WTC11 (cell line): Measurements from ENCODE around the gene SMURF1. TPM values are rescaled to one million over a fixed set of nuclear protein-coding genes. Genes with fewer than 3 reads are reported as not detected.

Source experiments
- ATAC-seq: fragments of 200-7000 bp; cut with Tn5 transposase; 2 replicates; pipeline ENCODE4 v1.10.0; 2021; ENCODE audit warnings: mild to moderate bottlenecking, moderate library complexity
- CTCF ChIA-PET: fragments of 300-600 bp; sonication (Branson Sonifier 250); formaldehyde crosslinking; loops from one replicate; lab custom pipeline; 2021; ENCODE audit warnings: antibody characterized with exemption; lab: Charles Lee
- POLR2A ChIA-PET: fragments of 350-600 bp; sonication (Branson Sonifier 250); formaldehyde crosslinking; loops from one replicate; lab custom pipeline; 2021; ENCODE audit warnings: antibody characterized with exemption; lab: Charles Lee
- DNase-seq: peaks from one replicate; pipeline ENCODE4 v3.0.0; 2021; ENCODE audit warnings: low spot score
- H3K27ac Mint-ChIP-seq: 2 replicates; pipeline ENCODE4 v1.8.0; 2021; ENCODE audit warnings: mixed read lengths
- H3K27me3 Mint-ChIP-seq: 2 replicates; pipeline ENCODE4 v1.8.0; 2021; ENCODE audit warnings: low read depth, mild to moderate bottlenecking, moderate library complexity, mixed read lengths
- H3K36me3 Mint-ChIP-seq: 2 replicates; pipeline ENCODE4 v1.8.0; 2021; ENCODE audit warnings: mixed read lengths
- H3K4me1 Mint-ChIP-seq: 2 replicates; pipeline ENCODE4 v1.8.0; 2022; ENCODE audit warnings: mixed read lengths
- H3K4me3 Mint-ChIP-seq: 2 replicates; pipeline ENCODE4 v1.8.0; 2021; ENCODE audit warnings: mild to moderate bottlenecking, moderate library complexity, mixed read lengths
- H3K9me3 Mint-ChIP-seq: 2 replicates; pipeline ENCODE4 v1.8.0; 2021; ENCODE audit warnings: mixed read lengths
- ESRRA ChIP-seq: sonication (generic); formaldehyde crosslinking; IDR thresholded peaks from 2 replicates; pipeline ENCODE4 v1.8.1; 2022; ENCODE audit warnings: mild to moderate bottlenecking, missing genetic modification reagents, borderline replicate concordance
- IRF2 ChIP-seq: sonication (generic); formaldehyde crosslinking; IDR thresholded peaks from 2 replicates; pipeline ENCODE4 v1.8.0; 2022; ENCODE audit warnings: low read depth, missing genetic modification reagents, borderline replicate concordance
- KAT7 ChIP-seq: sonication (generic); formaldehyde crosslinking; IDR thresholded peaks from 2 replicates; pipeline ENCODE4 v1.8.1; 2023; ENCODE audit warnings: missing genetic modification reagents, mild to moderate bottlenecking, borderline replicate concordance
- MYBL2 ChIP-seq: sonication (generic); formaldehyde crosslinking; IDR thresholded peaks from 2 replicates; pipeline ENCODE4 v1.8.1; 2023; ENCODE audit warnings: mild to moderate bottlenecking, moderate library complexity, missing genetic modification reagents
- NFE2L1 ChIP-seq: sonication (generic); formaldehyde crosslinking; IDR thresholded peaks from 2 replicates; pipeline ENCODE4 v1.8.1; 2023; ENCODE audit warnings: missing genetic modification reagents
- NR3C1 ChIP-seq: sonication (generic); formaldehyde crosslinking; conservative IDR thresholded peaks from 2 replicates; pipeline ENCODE4 v1.8.1; 2023; ENCODE audit warnings: low read depth, mild to moderate bottlenecking, missing genetic modification reagents
- SMAD3 ChIP-seq: sonication (generic); formaldehyde crosslinking; IDR thresholded peaks from 2 replicates; pipeline ENCODE4 v1.8.0; 2022; ENCODE audit warnings: missing genetic modification reagents, mild to moderate bottlenecking, borderline replicate concordance
- SP1 ChIP-seq: sonication (generic); formaldehyde crosslinking; conservative IDR thresholded peaks from 2 replicates; pipeline ENCODE4 v1.8.1; 2022; ENCODE audit warnings: missing genetic modification reagents
- TEAD1 ChIP-seq: sonication (generic); formaldehyde crosslinking; IDR thresholded peaks from 2 replicates; pipeline ENCODE4 v1.8.0; 2022; ENCODE audit warnings: mild to moderate bottlenecking, missing genetic modification reagents
- TP53 ChIP-seq: sonication (generic); formaldehyde crosslinking; IDR thresholded peaks from 2 replicates; pipeline ENCODE4 v1.8.1; 2023; ENCODE audit warnings: mild to moderate bottlenecking, missing genetic modification reagents
- ZNF423 ChIP-seq: fragments of 250-450 bp; sonication (Bioruptor Pico); IDR thresholded peaks from 2 replicates; pipeline ENCODE4 v2.1.2; 2022; ENCODE audit warnings: mild to moderate bottlenecking, moderate library complexity
- total RNA-seq: library from RNA; stranded (reverse); gene quantifications from 3 replicates; pipeline ENCODE4 v1.2.3, GENCODE V29; 2021
- TF ChIP-seq, protein P1 (sequence below): sonication (generic); formaldehyde crosslinking; IDR thresholded peaks from 2 replicates; pipeline ENCODE4 v1.8.0; 2022; ENCODE audit warnings: missing genetic modification reagents
- TF ChIP-seq, protein P2 (sequence below): sonication (generic); formaldehyde crosslinking; IDR thresholded peaks from 2 replicates; pipeline ENCODE4 v1.8.1; 2022; ENCODE audit warnings: mild to moderate bottlenecking, moderate library complexity, missing genetic modification reagents
- TF ChIP-seq, protein P3 (sequence below): sonication (generic); formaldehyde crosslinking; IDR thresholded peaks from 2 replicates; pipeline ENCODE4 v1.8.1; 2023; ENCODE audit warnings: mild to moderate bottlenecking, missing genetic modification reagents, borderline replicate concordance
- TF ChIP-seq, protein P4 (sequence below): sonication (generic); formaldehyde crosslinking; conservative IDR thresholded peaks from 2 replicates; pipeline ENCODE4 v1.8.1; 2023; ENCODE audit warnings: mild to moderate bottlenecking, low read depth, missing genetic modification reagents, moderate library complexity
- TF ChIP-seq, protein P5 (sequence below): sonication (generic); formaldehyde crosslinking; IDR thresholded peaks from 2 replicates; pipeline ENCODE4 v1.8.1; 2022; ENCODE audit warnings: low read depth, missing genetic modification reagents, borderline replicate concordance
- TF ChIP-seq, protein P6 (sequence below): sonication (generic); formaldehyde crosslinking; IDR thresholded peaks from 2 replicates; pipeline ENCODE4 v1.8.1; 2023; ENCODE audit warnings: mild to moderate bottlenecking, moderate library complexity, missing genetic modification reagents
- TF ChIP-seq, protein P7 (sequence below): fragments of 250-450 bp; sonication (Bioruptor Pico); IDR thresholded peaks from 2 replicates; pipeline ENCODE4 v2.1.2; 2022; ENCODE audit warnings: mild to moderate bottlenecking, moderate library complexity

SMURF1 gene
- total RNA-seq, 1 experiment from 2014 or later, result 23.2 TPM

DNA sequence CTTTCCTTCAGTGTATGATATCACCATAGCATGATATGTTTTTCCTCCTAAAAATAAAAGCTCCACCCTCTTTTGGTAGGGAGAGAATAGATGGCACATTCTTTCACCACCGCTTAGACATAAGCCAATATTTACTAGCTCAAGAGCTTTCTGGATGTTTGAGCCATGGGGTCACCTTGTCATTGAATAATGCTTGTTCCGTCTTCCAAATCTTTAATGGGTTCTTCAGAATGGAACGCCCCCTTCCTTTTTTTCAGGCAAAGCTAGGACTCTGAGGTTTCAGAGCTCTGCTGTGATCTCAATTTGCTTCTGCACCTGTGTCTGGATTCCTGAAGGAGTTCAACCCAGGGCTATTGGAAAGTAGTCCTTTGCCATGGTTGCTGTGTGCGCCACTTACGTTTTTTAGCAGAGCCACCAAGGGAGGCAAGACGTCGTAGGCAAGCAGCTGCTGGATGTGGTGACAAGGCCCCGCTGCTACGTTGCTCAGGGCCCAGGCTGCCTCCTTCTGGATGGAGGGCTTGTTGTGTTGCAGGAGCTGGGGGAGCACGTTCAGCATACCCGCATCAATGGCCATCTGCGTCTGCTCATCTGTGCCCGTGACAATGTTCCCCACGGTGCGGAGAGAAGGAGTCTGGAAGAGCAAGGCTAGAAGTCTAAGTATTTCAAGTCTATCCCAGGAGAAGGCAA lies 40.8 kb upstream of the SMURF1 start:
- Mint-ChIP-seq H3K4me3 (no peak overlapping the region), H3K9me3 (peaks cover 5% of the 10 kb centered on the region), H3K4me1 (peaks cover 3% of the 10 kb centered on the region; the same call in 1 of the 2 replicates), H3K27me3 (no peaks in the 10 kb centered on the region), H3K27ac (no peak overlapping the region), H3K36me3 (no peaks in the 10 kb centered on the region)
- ChIA-PET CTCF (interaction anchor here (0.7 to 1.4 kb wide), 6 partner anchors 10 to 765 kb away, joined by 3 to 6 read pairs (median 4); no protein-coding TSS in a partner anchor), POLR2A (interaction anchor here (0.5 to 0.8 kb wide), 2 partner anchors 148 to 160 kb away, joined by 3 read pairs; no protein-coding TSS in a partner anchor)
- no peak for TF ChIP-seq IRF2 (CRISPR knock-in tag)
- TF ChIP-seq NFE2L1, result no peak
- TF ChIP-seq, protein P1, sequence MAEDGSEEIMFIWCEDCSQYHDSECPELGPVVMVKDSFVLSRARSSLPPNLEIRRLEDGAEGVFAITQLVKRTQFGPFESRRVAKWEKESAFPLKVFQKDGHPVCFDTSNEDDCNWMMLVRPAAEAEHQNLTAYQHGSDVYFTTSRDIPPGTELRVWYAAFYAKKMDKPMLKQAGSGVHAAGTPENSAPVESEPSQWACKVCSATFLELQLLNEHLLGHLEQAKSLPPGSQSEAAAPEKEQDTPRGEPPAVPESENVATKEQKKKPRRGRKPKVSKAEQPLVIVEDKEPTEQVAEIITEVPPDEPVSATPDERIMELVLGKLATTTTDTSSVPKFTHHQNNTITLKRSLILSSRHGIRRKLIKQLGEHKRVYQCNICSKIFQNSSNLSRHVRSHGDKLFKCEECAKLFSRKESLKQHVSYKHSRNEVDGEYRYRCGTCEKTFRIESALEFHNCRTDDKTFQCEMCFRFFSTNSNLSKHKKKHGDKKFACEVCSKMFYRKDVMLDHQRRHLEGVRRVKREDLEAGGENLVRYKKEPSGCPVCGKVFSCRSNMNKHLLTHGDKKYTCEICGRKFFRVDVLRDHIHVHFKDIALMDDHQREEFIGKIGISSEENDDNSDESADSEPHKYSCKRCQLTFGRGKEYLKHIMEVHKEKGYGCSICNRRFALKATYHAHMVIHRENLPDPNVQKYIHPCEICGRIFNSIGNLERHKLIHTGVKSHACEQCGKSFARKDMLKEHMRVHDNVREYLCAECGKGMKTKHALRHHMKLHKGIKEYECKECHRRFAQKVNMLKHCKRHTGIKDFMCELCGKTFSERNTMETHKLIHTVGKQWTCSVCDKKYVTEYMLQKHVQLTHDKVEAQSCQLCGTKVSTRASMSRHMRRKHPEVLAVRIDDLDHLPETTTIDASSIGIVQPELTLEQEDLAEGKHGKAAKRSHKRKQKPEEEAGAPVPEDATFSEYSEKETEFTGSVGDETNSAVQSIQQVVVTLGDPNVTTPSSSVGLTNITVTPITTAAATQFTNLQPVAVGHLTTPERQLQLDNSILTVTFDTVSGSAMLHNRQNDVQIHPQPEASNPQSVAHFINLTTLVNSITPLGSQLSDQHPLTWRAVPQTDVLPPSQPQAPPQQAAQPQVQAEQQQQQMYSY (CRISPR knock-in tag), result no peak
- TF ChIP-seq SP1 (CRISPR knock-in tag), result no peak
- TF ChIP-seq, protein P2, sequence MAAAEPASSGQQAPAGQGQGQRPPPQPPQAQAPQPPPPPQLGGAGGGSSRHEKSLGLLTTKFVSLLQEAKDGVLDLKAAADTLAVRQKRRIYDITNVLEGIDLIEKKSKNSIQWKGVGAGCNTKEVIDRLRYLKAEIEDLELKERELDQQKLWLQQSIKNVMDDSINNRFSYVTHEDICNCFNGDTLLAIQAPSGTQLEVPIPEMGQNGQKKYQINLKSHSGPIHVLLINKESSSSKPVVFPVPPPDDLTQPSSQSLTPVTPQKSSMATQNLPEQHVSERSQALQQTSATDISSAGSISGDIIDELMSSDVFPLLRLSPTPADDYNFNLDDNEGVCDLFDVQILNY, result no peak
- TF ChIP-seq TEAD1 (CRISPR knock-in tag), result no peak
- TF ChIP-seq ZNF423, result no peak
- TF ChIP-seq, protein P3, sequence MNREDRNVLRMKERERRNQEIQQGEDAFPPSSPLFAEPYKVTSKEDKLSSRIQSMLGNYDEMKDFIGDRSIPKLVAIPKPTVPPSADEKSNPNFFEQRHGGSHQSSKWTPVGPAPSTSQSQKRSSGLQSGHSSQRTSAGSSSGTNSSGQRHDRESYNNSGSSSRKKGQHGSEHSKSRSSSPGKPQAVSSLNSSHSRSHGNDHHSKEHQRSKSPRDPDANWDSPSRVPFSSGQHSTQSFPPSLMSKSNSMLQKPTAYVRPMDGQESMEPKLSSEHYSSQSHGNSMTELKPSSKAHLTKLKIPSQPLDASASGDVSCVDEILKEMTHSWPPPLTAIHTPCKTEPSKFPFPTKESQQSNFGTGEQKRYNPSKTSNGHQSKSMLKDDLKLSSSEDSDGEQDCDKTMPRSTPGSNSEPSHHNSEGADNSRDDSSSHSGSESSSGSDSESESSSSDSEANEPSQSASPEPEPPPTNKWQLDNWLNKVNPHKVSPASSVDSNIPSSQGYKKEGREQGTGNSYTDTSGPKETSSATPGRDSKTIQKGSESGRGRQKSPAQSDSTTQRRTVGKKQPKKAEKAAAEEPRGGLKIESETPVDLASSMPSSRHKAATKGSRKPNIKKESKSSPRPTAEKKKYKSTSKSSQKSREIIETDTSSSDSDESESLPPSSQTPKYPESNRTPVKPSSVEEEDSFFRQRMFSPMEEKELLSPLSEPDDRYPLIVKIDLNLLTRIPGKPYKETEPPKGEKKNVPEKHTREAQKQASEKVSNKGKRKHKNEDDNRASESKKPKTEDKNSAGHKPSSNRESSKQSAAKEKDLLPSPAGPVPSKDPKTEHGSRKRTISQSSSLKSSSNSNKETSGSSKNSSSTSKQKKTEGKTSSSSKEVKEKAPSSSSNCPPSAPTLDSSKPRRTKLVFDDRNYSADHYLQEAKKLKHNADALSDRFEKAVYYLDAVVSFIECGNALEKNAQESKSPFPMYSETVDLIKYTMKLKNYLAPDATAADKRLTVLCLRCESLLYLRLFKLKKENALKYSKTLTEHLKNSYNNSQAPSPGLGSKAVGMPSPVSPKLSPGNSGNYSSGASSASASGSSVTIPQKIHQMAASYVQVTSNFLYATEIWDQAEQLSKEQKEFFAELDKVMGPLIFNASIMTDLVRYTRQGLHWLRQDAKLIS (CRISPR knock-in tag), result no peak
- TF ChIP-seq, protein P4, sequence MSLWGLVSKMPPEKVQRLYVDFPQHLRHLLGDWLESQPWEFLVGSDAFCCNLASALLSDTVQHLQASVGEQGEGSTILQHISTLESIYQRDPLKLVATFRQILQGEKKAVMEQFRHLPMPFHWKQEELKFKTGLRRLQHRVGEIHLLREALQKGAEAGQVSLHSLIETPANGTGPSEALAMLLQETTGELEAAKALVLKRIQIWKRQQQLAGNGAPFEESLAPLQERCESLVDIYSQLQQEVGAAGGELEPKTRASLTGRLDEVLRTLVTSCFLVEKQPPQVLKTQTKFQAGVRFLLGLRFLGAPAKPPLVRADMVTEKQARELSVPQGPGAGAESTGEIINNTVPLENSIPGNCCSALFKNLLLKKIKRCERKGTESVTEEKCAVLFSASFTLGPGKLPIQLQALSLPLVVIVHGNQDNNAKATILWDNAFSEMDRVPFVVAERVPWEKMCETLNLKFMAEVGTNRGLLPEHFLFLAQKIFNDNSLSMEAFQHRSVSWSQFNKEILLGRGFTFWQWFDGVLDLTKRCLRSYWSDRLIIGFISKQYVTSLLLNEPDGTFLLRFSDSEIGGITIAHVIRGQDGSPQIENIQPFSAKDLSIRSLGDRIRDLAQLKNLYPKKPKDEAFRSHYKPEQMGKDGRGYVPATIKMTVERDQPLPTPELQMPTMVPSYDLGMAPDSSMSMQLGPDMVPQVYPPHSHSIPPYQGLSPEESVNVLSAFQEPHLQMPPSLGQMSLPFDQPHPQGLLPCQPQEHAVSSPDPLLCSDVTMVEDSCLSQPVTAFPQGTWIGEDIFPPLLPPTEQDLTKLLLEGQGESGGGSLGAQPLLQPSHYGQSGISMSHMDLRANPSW, result no peak
- TF ChIP-seq, protein P5, sequence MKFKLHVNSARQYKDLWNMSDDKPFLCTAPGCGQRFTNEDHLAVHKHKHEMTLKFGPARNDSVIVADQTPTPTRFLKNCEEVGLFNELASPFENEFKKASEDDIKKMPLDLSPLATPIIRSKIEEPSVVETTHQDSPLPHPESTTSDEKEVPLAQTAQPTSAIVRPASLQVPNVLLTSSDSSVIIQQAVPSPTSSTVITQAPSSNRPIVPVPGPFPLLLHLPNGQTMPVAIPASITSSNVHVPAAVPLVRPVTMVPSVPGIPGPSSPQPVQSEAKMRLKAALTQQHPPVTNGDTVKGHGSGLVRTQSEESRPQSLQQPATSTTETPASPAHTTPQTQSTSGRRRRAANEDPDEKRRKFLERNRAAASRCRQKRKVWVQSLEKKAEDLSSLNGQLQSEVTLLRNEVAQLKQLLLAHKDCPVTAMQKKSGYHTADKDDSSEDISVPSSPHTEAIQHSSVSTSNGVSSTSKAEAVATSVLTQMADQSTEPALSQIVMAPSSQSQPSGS, result no peak
- no peak for TF ChIP-seq SMAD3
- TF ChIP-seq TP53 (CRISPR knock-in tag), result no peak
- no peak for TF ChIP-seq NR3C1
- no peak for TF ChIP-seq ESRRA
- TF ChIP-seq, protein P6, sequence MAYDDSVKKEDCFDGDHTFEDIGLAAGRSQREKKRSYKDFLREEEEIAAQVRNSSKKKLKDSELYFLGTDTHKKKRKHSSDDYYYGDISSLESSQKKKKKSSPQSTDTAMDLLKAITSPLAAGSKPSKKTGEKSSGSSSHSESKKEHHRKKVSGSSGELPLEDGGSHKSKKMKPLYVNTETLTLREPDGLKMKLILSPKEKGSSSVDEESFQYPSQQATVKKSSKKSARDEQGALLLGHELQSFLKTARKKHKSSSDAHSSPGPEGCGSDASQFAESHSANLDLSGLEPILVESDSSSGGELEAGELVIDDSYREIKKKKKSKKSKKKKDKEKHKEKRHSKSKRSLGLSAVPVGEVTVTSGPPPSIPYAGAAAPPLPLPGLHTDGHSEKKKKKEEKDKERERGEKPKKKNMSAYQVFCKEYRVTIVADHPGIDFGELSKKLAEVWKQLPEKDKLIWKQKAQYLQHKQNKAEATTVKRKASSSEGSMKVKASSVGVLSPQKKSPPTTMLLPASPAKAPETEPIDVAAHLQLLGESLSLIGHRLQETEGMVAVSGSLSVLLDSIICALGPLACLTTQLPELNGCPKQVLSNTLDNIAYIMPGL (CRISPR knock-in tag), result no peak
- TF ChIP-seq KAT7 (CRISPR knock-in tag), result no peak
- TF ChIP-seq, protein P7, sequence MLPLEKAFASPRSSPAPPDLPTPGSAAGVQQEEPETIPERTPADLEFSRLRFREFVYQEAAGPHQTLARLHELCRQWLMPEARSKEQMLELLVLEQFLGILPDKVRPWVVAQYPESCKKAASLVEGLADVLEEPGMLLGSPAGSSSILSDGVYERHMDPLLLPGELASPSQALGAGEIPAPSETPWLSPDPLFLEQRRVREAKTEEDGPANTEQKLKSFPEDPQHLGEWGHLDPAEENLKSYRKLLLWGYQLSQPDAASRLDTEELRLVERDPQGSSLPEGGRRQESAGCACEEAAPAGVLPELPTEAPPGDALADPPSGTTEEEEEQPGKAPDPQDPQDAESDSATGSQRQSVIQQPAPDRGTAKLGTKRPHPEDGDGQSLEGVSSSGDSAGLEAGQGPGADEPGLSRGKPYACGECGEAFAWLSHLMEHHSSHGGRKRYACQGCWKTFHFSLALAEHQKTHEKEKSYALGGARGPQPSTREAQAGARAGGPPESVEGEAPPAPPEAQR (CRISPR knock-in tag), result no peak
- no peak for TF ChIP-seq MYBL2 (CRISPR knock-in tag)
- DNase-seq (peak; percentile 38), ATAC-seq (peak; percentile 76)
